Measurements from ENCODE around the gene SIMC1. TPM values are rescaled to one million over a fixed set of nuclear protein-coding genes. Genes with fewer than 3 reads are reported as not detected.

SIMC1 gene
- total and polyA plus RNA-seq, 2 donors (not counting 1 experiment from before 2014, with no cell fraction given) = 4.6 to 7.9 TPM

- H3K79me2 ChIP-seq (ENCODE audit: control insufficient read depth, insufficient read depth, low read length) = no peaks in the 10 kb centered on the region
- no peak for TF ChIP-seq EZH2 (IDR thresholded peaks at IDR 0.05; ENCODE audit: low read length, missing control alignments)
- no peak for TF ChIP-seq CTCF (conservative IDR thresholded peaks at IDR 0.05 in 1 of 2, IDR thresholded peaks at IDR 0.05 in 1 of 2; ENCODE audit: low read depth in 1 of 2, low read length in 2 of 2)
These were observed 130.5 kb downstream of the SIMC1 start for GRCh38 chr5:176368726-176369125.

DNA sequence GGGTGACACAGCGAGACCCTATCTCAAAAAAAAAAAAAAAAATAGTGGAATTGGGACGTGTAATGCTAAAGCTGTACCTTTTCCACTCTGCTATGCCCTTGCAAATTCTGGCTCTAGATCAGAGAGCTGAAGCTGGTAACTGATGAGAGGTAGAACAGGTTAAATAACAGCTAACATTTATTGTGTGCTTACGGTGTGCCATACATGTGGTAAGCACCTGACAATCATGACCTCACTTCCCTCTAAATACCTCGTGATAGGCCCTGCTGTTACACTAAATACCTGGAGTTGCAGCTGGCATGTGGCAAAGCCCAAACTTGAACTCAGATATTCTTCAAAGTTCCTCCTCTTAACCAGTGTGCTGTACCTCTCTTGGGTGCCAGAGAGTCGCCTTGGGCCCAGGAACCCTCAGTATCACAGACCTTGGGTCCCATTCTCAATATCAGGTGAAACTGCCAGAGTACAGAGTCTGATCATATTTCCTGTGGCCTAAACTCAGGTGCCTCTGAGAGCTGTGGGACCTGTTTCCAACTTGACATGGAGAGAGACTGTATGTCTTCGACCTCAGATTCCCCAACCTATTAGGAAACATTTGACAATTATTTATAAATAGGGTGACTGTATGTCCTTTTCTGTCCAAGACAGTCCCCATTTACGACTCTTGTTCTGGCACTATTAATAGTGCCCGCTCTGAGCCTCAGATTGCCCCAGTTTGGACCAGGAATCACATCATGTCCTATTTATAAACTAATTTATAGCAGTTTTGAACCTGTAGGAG is 131.9 kb downstream of the SIMC1 start:
- Histone ChIP-seq H4K20me1 (ENCODE audit: control insufficient read depth, extremely low read depth, insufficient read depth, low read length) (no peaks in the 10 kb centered on the region), H3K27me3 (ENCODE audit: control insufficient read depth, insufficient read depth, low read length) (no peaks in the 10 kb centered on the region), H2AFZ (ENCODE audit: low read length) (no peak overlapping the region), H3K27ac (ENCODE audit: insufficient read depth, low read length) (no peak overlapping the region), H3K4me1 (ENCODE audit: control insufficient read depth, extremely low read depth, insufficient read depth, low read length) (peaks cover under 1% of the 10 kb centered on the region), H3K4me3 (replicated peaks in 1 of 4; ENCODE audit: control extremely low read depth in 1 of 4, insufficient read depth in 1 of 4, low read depth in 3 of 4, low read length in 4 of 4) (no peak overlapping the region), H3K9ac (ENCODE audit: insufficient read depth, low read length) (no peak overlapping the region), H3K79me2 (ENCODE audit: control insufficient read depth, insufficient read depth, low read length) (no peaks in the 10 kb centered on the region), H3K36me3 (ENCODE audit: control insufficient read depth, insufficient read depth, low read length) (peaks cover 3% of the 10 kb centered on the region), H3K4me2 (ENCODE audit: extremely low read depth, insufficient read depth, low read length) (no peak overlapping the region), H3K9me3 (ENCODE audit: control insufficient read depth, insufficient read depth, low read depth, low read length) (no peaks in the 10 kb centered on the region)
- DNase-seq (ENCODE audit: low read depth in 2 of 2) = no peak
- TF ChIP-seq CTCF (conservative IDR thresholded peaks at IDR 0.05 in 1 of 2, IDR thresholded peaks at IDR 0.05 in 1 of 2; ENCODE audit: low read depth in 1 of 2, low read length in 2 of 2) (no peak), EZH2 (IDR thresholded peaks at IDR 0.05; ENCODE audit: low read length, missing control alignments) (no peak)

More at GRCh38 chr5:176368726-176369125, 130.5 kb downstream of the SIMC1 start:
- Histone ChIP-seq H3K9ac (ENCODE audit: insufficient read depth, low read length) (no peak overlapping the region), H3K4me3 (replicated peaks in 1 of 4; ENCODE audit: control extremely low read depth in 1 of 4, insufficient read depth in 1 of 4, low read depth in 3 of 4, low read length in 4 of 4) (no peak overlapping the region), H2AFZ (ENCODE audit: low read length) (no peak overlapping the region), H3K27ac (ENCODE audit: insufficient read depth, low read length) (no peak overlapping the region), H4K20me1 (ENCODE audit: control insufficient read depth, extremely low read depth, insufficient read depth, low read length) (no peaks in the 10 kb centered on the region), H3K27me3 (ENCODE audit: control insufficient read depth, insufficient read depth, low read length) (no peaks in the 10 kb centered on the region), H3K4me2 (ENCODE audit: extremely low read depth, insufficient read depth, low read length) (no peak overlapping the region), H3K36me3 (ENCODE audit: control insufficient read depth, insufficient read depth, low read length) (peaks cover 3% of the 10 kb centered on the region), H3K4me1 (ENCODE audit: control insufficient read depth, extremely low read depth, insufficient read depth, low read length) (peaks cover 2% of the 10 kb centered on the region), H3K9me3 (ENCODE audit: control insufficient read depth, insufficient read depth, low read depth, low read length) (no peaks in the 10 kb centered on the region)
- DNase-seq (ENCODE audit: low read depth in 2 of 2) = no peak

DNA sequence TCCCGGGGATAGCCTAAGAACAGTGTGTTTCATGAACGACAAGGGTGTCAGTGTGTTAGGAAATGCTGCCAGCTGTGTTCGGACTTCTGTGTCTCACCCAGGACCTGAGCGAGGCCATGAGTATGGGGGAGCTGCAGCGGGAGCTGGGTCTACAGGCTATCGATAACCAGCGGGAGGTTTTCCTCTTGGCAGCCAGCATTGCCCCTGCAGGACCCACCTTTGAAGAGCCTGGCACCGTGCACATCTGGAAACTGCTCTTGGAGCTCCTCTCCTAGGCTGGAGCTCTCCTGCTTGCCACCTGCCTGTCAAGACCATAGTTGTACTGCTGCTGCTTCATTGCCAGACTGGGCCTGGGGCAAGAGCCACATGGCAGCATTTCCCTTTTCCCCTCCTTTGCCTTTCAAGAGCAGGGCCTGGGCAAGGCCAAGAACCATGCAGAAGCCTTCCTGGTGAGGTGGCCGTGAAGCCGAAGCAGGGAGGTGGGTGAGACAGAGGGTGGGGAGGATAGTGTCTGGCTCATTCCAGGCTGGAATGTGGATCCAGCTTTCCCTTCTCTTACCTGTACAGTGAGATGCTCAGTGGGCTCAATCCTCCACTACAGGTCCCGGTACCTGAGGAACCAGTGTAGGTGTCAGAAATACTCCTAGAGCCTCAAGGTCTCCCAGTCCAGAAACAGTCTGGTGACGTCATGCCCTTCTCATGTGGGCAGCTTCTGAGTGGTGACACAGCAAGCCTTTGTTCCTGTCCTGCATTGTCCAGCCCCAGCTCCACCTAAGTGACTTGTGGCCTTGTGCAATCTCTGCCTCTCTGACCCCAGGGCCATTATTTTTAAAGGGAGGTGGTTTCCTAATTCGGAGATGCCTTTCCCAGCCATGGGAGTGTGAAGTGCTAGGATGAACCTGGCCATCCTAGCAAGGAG is 133.7 kb downstream of the SIMC1 start:
- H3K4me2 ChIP-seq (ENCODE audit: extremely low read depth, insufficient read depth, low read length) = no peak overlapping the region
- no peaks in the 10 kb centered on the region for H3K4me1 ChIP-seq (ENCODE audit: control insufficient read depth, extremely low read depth, insufficient read depth, low read length)
- peaks cover 3% of the 10 kb centered on the region for H3K36me3 ChIP-seq (ENCODE audit: control insufficient read depth, insufficient read depth, low read length)
- no peaks in the 10 kb centered on the region for H3K9me3 ChIP-seq (ENCODE audit: control insufficient read depth, insufficient read depth, low read depth, low read length)
- TF ChIP-seq CTCF (conservative IDR thresholded peaks at IDR 0.05 in 1 of 2, IDR thresholded peaks at IDR 0.05 in 1 of 2; ENCODE audit: low read depth in 1 of 2, low read length in 2 of 2) (no peak), EZH2 (IDR thresholded peaks at IDR 0.05; ENCODE audit: low read length, missing control alignments) (no peak)
- H3K9ac ChIP-seq (ENCODE audit: insufficient read depth, low read length) = no peak overlapping the region
- H3K27me3 ChIP-seq (ENCODE audit: control insufficient read depth, insufficient read depth, low read length) = no peaks in the 10 kb centered on the region
- no peak for DNase-seq (ENCODE audit: low read depth in 2 of 2)
- no peak overlapping the region for H2AFZ ChIP-seq (ENCODE audit: low read length)
- no peak overlapping the region for H3K27ac ChIP-seq (ENCODE audit: insufficient read depth, low read length)
- no peaks in the 10 kb centered on the region for H4K20me1 ChIP-seq (ENCODE audit: control insufficient read depth, extremely low read depth, insufficient read depth, low read length)
- H3K4me3 ChIP-seq (replicated peaks in 1 of 4; ENCODE audit: control extremely low read depth in 1 of 4, insufficient read depth in 1 of 4, low read depth in 3 of 4, low read length in 4 of 4) = no peak overlapping the region
- H3K79me2 ChIP-seq (ENCODE audit: control insufficient read depth, insufficient read depth, low read length) = no peaks in the 10 kb centered on the region

Data from fibroblast of lung (primary cell).